ENCODE data around the gene EPHB6. TPM values are rescaled to one million over a fixed set of nuclear protein-coding genes. Genes with fewer than 3 reads are reported as not detected.

Gene EPHB6
- total RNA-seq, 2 donors from 2014 or later = 33.2 to 36.9 TPM

DNA sequence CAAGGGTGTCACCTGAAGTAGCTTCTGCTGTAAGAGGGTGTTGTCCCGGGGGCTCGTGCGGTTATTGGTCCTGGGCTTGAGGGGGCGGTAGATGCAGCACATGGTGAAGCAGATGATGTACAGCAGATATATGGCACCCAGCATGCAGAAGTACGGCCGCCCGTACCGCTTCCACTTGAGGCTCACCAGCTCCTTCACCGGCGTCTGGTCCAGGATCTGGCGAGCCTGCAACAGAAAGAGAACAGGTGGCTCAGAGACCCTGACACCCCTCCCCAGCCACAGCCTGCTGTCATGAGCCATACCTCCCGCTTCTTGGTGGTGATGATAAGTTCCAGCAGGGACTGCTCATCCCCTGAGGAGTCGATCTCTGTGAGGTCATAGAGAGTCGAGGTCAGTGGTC is 20.6 kb downstream of the EPHB6 start:
- peaks cover 20% of the 10 kb centered on the region for H3K27me3 Mint-ChIP-seq (ENCODE audit: insufficient read depth)
- H3K9me3 Mint-ChIP-seq = no peaks in the 10 kb centered on the region
- DNase-seq = no peak
- 91 to 93% methylated on average over 10 to 14 of the region's 14 CpGs for WGBS, 2 experiments (ENCODE audit: insufficient coverage in 1 of 2, insufficient read length in 1 of 2)
- Histone ChIP-seq H3K27ac (ENCODE audit: low read depth, low read length) (no peak overlapping the region), H3K4me1 (ENCODE audit: control insufficient read depth, insufficient read depth, low read length) (no peaks in the 10 kb centered on the region), H3K9me3 (ENCODE audit: control insufficient read depth, low read length) (no peaks in the 10 kb centered on the region), H3K9ac (ENCODE audit: extremely low read depth, low read length, poor library complexity, severe bottlenecking) (no peak overlapping the region), H3K27me3 (ENCODE audit: control insufficient read depth, insufficient read depth, low read length, poor library complexity, severe bottlenecking) (no peaks in the 10 kb centered on the region), H3K36me3 (ENCODE audit: control insufficient read depth, insufficient read depth, low read length) (peaks cover 4% of the 10 kb centered on the region), H3K4me3 (ENCODE audit: low read length) (no peak overlapping the region)
- peaks cover 32% of the 10 kb centered on the region for H3K36me3 Mint-ChIP-seq (ENCODE audit: low read depth)
- TF ChIP-seq, protein P1, sequence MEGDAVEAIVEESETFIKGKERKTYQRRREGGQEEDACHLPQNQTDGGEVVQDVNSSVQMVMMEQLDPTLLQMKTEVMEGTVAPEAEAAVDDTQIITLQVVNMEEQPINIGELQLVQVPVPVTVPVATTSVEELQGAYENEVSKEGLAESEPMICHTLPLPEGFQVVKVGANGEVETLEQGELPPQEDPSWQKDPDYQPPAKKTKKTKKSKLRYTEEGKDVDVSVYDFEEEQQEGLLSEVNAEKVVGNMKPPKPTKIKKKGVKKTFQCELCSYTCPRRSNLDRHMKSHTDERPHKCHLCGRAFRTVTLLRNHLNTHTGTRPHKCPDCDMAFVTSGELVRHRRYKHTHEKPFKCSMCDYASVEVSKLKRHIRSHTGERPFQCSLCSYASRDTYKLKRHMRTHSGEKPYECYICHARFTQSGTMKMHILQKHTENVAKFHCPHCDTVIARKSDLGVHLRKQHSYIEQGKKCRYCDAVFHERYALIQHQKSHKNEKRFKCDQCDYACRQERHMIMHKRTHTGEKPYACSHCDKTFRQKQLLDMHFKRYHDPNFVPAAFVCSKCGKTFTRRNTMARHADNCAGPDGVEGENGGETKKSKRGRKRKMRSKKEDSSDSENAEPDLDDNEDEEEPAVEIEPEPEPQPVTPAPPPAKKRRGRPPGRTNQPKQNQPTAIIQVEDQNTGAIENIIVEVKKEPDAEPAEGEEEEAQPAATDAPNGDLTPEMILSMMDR (conservative IDR thresholded peaks at IDR 0.05) = no peak
- H3K4me3 Mint-ChIP-seq = no peak overlapping the region
- H3K4me1 Mint-ChIP-seq = no peaks in the 10 kb centered on the region
- H3K27ac Mint-ChIP-seq = no peak overlapping the region

- Histone ChIP-seq H3K4me1 (ENCODE audit: control insufficient read depth, insufficient read depth, low read length) (no peaks in the 10 kb centered on the region), H3K4me3 (ENCODE audit: low read length) (no peak overlapping the region), H3K27me3 (ENCODE audit: control insufficient read depth, insufficient read depth, low read length, poor library complexity, severe bottlenecking) (no peaks in the 10 kb centered on the region), H3K27ac (ENCODE audit: low read depth, low read length) (no peak overlapping the region), H3K9ac (ENCODE audit: extremely low read depth, low read length, poor library complexity, severe bottlenecking) (no peak overlapping the region), H3K9me3 (ENCODE audit: control insufficient read depth, low read length) (no peaks in the 10 kb centered on the region), H3K36me3 (ENCODE audit: control insufficient read depth, insufficient read depth, low read length) (peaks cover 4% of the 10 kb centered on the region)
- Mint-ChIP-seq H3K36me3 (ENCODE audit: low read depth) (peaks cover 24% of the 10 kb centered on the region), H3K27ac (no peak overlapping the region), H3K27me3 (ENCODE audit: insufficient read depth) (peaks cover 20% of the 10 kb centered on the region), H3K4me3 (no peak overlapping the region), H3K4me1 (no peaks in the 10 kb centered on the region), H3K9me3 (no peaks in the 10 kb centered on the region)
- TF ChIP-seq, protein P1 (conservative IDR thresholded peaks at IDR 0.05) = no peak
- DNase-seq = peak; percentile 24
- 91 to 95% methylated on average over 5 to 9 of the region's 9 CpGs for WGBS, 2 experiments (ENCODE audit: insufficient coverage in 1 of 2, insufficient read length in 1 of 2)
Observed at GRCh38 chr7:142876236-142876960, 21.5 kb downstream of the EPHB6 start.

DNA sequence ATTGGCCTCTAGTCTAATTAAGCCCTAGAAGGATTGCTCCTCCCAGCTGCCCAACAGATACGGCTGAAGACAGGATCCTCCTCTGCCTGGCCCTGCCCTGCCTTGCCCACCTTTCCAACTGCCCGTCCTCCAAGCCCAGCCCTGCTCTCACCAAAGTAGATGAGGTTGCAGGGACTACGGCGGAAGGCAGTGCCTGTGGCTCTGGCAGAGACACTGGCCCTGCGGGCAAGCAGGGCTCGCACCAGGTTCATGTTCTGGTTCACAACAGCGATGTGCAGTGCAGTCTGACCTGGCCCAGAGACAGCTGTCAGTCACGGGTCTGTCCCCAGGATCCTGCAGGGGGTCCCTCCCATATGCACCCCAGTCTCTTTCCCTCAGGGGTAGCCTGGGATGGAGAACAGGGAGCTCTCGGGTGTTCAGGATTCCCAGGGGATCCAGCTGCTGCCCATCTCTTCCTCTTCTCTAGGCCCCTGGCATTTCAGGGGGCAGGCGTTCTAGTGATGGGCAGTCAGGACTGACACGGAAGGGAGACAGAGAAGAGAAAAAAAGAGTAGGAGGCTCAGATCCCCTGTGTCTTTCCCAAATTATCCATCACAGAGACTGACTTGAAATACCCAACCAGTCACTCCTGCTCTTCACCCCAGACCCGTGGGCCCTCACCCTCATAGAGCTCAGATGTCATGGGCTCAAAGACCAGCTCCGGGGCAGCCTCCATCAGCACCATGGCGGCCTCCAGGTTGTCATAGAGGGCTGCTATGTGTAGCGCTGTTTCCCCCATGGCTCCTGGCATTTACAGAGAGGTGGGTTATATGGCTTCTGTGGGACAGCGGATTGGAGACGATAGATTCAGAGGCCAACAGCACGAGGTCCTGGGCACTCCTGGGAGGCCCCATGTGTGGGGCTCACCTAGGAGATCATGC is 22.4 kb downstream of the EPHB6 start:
- no peaks in the 10 kb centered on the region for H3K4me1 ChIP-seq (ENCODE audit: control insufficient read depth, insufficient read depth, low read length)
- Mint-ChIP-seq H3K27me3 (ENCODE audit: insufficient read depth) (peaks cover 23% of the 10 kb centered on the region), H3K36me3 (ENCODE audit: low read depth) (peaks cover 18% of the 10 kb centered on the region), H3K4me3 (no peak overlapping the region), H3K4me1 (no peaks in the 10 kb centered on the region), H3K27ac (no peak overlapping the region), H3K9me3 (no peaks in the 10 kb centered on the region)
- no peak overlapping the region for H3K27ac ChIP-seq (ENCODE audit: low read depth, low read length)
- no peak overlapping the region for H3K4me3 ChIP-seq (ENCODE audit: low read length)
- peaks cover 3% of the 10 kb centered on the region for H3K27me3 ChIP-seq (ENCODE audit: control insufficient read depth, insufficient read depth, low read length, poor library complexity, severe bottlenecking)
- H3K9ac ChIP-seq (ENCODE audit: extremely low read depth, low read length, poor library complexity, severe bottlenecking) = no peak overlapping the region
- peak; percentile 31 for DNase-seq
- 94 to 95% methylated on average over 14 to 18 of the region's 18 CpGs for WGBS, 2 experiments (ENCODE audit: insufficient coverage in 1 of 2, insufficient read length in 1 of 2)
- TF ChIP-seq, protein P1 (conservative IDR thresholded peaks at IDR 0.05) = no peak
- H3K36me3 ChIP-seq (ENCODE audit: control insufficient read depth, insufficient read depth, low read length) = peaks cover 4% of the 10 kb centered on the region
- H3K9me3 ChIP-seq (ENCODE audit: control insufficient read depth, low read length) = no peaks in the 10 kb centered on the region

Data from endodermal cell (in vitro differentiated cells).